Ovary (tissue), 9 donors: ENCODE results near the gene NELL1. TPM values are rescaled to one million over a fixed set of nuclear protein-coding genes. Genes with fewer than 3 reads are reported as not detected.

Experiments used
- DNase-seq, 5 donors: peaks; one replicate each; pipeline ENCODE4 v3.0.0-alpha.2; 2019 to 2020
- H3K27ac ChIP-seq, 2 donors: fragments of 200-600 bp; one replicate each; pipeline versions ENCODE4 v1.5.1 to v1.8.0; 2019 to 2022
- H3K27me3 ChIP-seq: fragments of 200-600 bp; one replicate; pipeline ENCODE4 v1.8.0; 2022
- H3K36me3 ChIP-seq: fragments of 200-600 bp; sonication (generic); one replicate; pipeline ENCODE4 v1.5.1; 2019
- H3K4me1 ChIP-seq: one replicate; pipeline ENCODE4 v1.8.1; 2013; ENCODE audit warnings: mild to moderate bottlenecking, moderate library complexity; ENCODE audit not compliant: insufficient read depth
- H3K4me3 ChIP-seq: fragments of 200-600 bp; sonication (generic); one replicate; pipeline ENCODE4 v1.5.1; 2017
- H3K9me3 ChIP-seq, 2 donors: fragments of 200-600 bp in 1 of 2; sonication (generic) in 1 of 2; one replicate each; pipeline versions ENCODE4 v1.5.1 to v1.8.1; 2013 to 2019; ENCODE audit warnings: mild to moderate bottlenecking in 1 of 2, moderate library complexity in 1 of 2
- EP300 ChIP-seq: sonication (generic); formaldehyde crosslinking; IDR thresholded peaks from one replicate; pipeline ENCODE4 v1.6.1; 2017; ENCODE audit warnings: antibody characterized with exemption
- POLR2A ChIP-seq: fragments of 450-650 bp; IDR thresholded peaks from one replicate; pipeline ENCODE4 v1.6.1; 2017; ENCODE audit warnings: antibody characterized with exemption, mild to moderate bottlenecking, moderate library complexity
- WGBS, 3 donors: extraction: QIAGEN DNeasy Blood & Tissue Kit in 1 of 3; methylation state at CpG; one replicate each; pipeline versions ENCODE4 v1.1.5 to v1.1.7; 2013 to 2017; 5-methylcytosine and 5-hydroxymethylcytosine counted together
- intact Hi-C, 4 donors: fragments of 100-400 bp; cut with DNase I; formaldehyde crosslinking; loops; one replicate each; pipeline versions ENCODE4 v1.11.0 to v1.15.1; 2022 to 2023
- polyA plus RNA-seq, 2 donors: library from polyadenylated mRNA; stranded (reverse); fragments of 200-250 nt in 1 of 2; fragments of 350-450 nt in 1 of 2; fragmentation: Illumina TruSeq in 1 of 2; extraction: RNeasy Lipid Tissue Mini Kit (QIAGEN cat#74804) in 1 of 2; gene quantifications; one replicate each; pipeline ENCODE4 v1.2.3, GENCODE V29; 2013 to 2014
- total RNA-seq, 7 donors: library from RNA; depleted of rRNA in 2 of 7; stranded (reverse); fragments of >200 nt in 2 of 7; fragmentation: NEBNext Ultra II Directional in 3 of 7; extraction: Animal tissue kit (Norgen Biotek cat#: 25700) in 3 of 7; gene quantifications; one replicate each; pipeline versions ENCODE4 v1.1.0 to v1.2.4, GENCODE V29; 2016 to 2023
- TF ChIP-seq, protein P1 (sequence below), 3 donors: fragments of 450-650 bp in 2 of 3; fragments of 200-600 bp in 1 of 3; IDR thresholded peaks; one replicate each; pipeline versions ENCODE4 v1.5.1 to v1.8.0; 2016 to 2022; ENCODE audit warnings: antibody characterized with exemption in 3 of 3, mild to moderate bottlenecking in 1 of 3
- donor health status: DM: no; HTN: no; CAD: no; lungs with moderate emphysema.
- donor health status: DM: no; HTN: no; CAD: no.
- donor health status: Bipolar disorder and iron deficiency.
- donor health status: DM: yes; HTN: yes; CAD: no.
- donor health status: DM: no; HTN: no; CAD: no.
- donor health status: DM: yes; HTN: yes; CAD: no.

The NELL1 gene
- total and polyA plus RNA-seq, 9 donors = 0.21 to 0.43 (median 0.36) TPM; not detected in 5

GRCh38 chr11:21185959-21186358, 516.6 kb downstream of the NELL1 start:
- intact Hi-C loops = no loop called here
- H3K36me3 ChIP-seq = no peaks in the 10 kb centered on the region
- TF ChIP-seq, protein P1, sequence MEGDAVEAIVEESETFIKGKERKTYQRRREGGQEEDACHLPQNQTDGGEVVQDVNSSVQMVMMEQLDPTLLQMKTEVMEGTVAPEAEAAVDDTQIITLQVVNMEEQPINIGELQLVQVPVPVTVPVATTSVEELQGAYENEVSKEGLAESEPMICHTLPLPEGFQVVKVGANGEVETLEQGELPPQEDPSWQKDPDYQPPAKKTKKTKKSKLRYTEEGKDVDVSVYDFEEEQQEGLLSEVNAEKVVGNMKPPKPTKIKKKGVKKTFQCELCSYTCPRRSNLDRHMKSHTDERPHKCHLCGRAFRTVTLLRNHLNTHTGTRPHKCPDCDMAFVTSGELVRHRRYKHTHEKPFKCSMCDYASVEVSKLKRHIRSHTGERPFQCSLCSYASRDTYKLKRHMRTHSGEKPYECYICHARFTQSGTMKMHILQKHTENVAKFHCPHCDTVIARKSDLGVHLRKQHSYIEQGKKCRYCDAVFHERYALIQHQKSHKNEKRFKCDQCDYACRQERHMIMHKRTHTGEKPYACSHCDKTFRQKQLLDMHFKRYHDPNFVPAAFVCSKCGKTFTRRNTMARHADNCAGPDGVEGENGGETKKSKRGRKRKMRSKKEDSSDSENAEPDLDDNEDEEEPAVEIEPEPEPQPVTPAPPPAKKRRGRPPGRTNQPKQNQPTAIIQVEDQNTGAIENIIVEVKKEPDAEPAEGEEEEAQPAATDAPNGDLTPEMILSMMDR (IDR thresholded peaks at IDR 0.05) = no peak
- TF ChIP-seq POLR2A = no peak
- TF ChIP-seq EP300 = no peak
- H3K9me3 ChIP-seq = no peaks in the 10 kb centered on the region
- H3K4me1 ChIP-seq = no peaks in the 10 kb centered on the region
- no peak overlapping the region for H3K4me3 ChIP-seq
- H3K27me3 ChIP-seq = no peaks in the 10 kb centered on the region
- no peak for DNase-seq
- H3K27ac ChIP-seq = no peak overlapping the region

DNA sequence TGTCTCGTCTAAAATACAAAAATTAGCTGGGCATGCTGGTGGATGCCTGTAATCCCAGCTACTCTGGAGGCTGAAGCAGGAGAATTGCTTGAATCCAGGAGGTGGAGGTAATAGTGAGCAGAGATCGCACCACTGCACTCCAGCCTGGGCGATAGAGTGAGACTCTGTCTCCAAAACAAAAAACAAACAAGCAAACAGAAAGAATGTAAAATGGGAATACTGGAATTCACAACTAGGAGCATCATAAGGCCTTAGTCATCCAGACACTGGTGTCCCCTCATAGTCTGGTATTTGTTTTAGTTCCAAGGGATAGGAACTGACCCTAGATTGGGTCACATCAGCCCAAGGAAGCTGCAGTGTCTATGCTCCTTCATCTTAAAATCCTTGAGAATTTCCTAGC, 520.8 kb downstream of the NELL1 start:
- Histone ChIP-seq H3K27me3 (no peaks in the 10 kb centered on the region), H3K4me3 (no peak overlapping the region), H3K9me3 (no peaks in the 10 kb centered on the region), H3K27ac (no peak overlapping the region), H3K36me3 (no peaks in the 10 kb centered on the region), H3K4me1 (no peaks in the 10 kb centered on the region)
- intact Hi-C loops = no loop called here
- TF ChIP-seq, protein P1 (IDR thresholded peaks at IDR 0.05) = no peak
- no peak for TF ChIP-seq EP300
- no peak for TF ChIP-seq POLR2A
- WGBS, 3 donors = 90 to 93% (median 91%) methylated on average over 3 of the region's 3 CpGs
- no peak for DNase-seq

- H3K4me3 ChIP-seq = no peak overlapping the region
- H3K36me3 ChIP-seq = no peaks in the 10 kb centered on the region
- WGBS, 3 donors = 47 to 50% (median 48%) methylated on average over 2 of the region's 2 CpGs
- no peak overlapping the region for H3K27ac ChIP-seq
- no peak for DNase-seq
- TF ChIP-seq, protein P1 (IDR thresholded peaks at IDR 0.05) = no peak
- no peak for TF ChIP-seq EP300
- no peak for TF ChIP-seq POLR2A
- intact Hi-C loops = no loop called here
- H3K4me1 ChIP-seq = no peaks in the 10 kb centered on the region
- H3K27me3 ChIP-seq = no peaks in the 10 kb centered on the region
- H3K9me3 ChIP-seq = no peaks in the 10 kb centered on the region
Measured at GRCh38 chr11:21195995-21196394, 526.6 kb downstream of the NELL1 start.

DNA sequence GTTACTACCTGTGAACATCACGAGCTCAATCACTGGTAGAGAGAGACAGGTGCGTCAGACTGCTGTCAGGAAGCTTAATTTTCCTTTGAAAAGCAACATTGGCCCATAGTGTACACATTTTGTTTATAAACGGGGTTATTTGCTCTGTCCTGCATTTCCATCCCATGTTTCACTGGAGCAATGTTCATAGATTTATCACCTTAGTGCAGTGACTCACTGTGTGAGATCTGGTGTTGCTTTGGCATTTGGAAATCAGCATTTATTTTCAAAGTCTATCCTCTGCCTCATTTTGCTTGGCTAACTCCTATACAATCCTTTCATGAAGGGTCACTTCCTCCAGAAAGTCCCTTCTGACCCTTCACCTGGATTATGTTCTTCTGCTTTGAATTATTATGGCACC, 529.1 kb downstream of the NELL1 start:
- Histone ChIP-seq H3K27ac (no peak overlapping the region), H3K9me3 (no peaks in the 10 kb centered on the region), H3K4me1 (no peaks in the 10 kb centered on the region), H3K36me3 (no peaks in the 10 kb centered on the region), H3K4me3 (no peak overlapping the region), H3K27me3 (no peaks in the 10 kb centered on the region)
- no peak for DNase-seq
- TF ChIP-seq, protein P1 (IDR thresholded peaks at IDR 0.05) = no peak
- TF ChIP-seq POLR2A (no peak), EP300 (no peak)
- WGBS, 3 donors = 66 to 78% (median 71%) methylated on average over 3 of the region's 3 CpGs
- intact Hi-C loops = no loop called here

- Histone ChIP-seq H3K27me3 (no peaks in the 10 kb centered on the region), H3K9me3 (no peaks in the 10 kb centered on the region), H3K27ac (no peak overlapping the region), H3K36me3 (no peaks in the 10 kb centered on the region), H3K4me1 (no peaks in the 10 kb centered on the region), H3K4me3 (no peak overlapping the region)
- TF ChIP-seq, protein P1 (IDR thresholded peaks at IDR 0.05) = no peak
- no peak for TF ChIP-seq EP300
- no peak for TF ChIP-seq POLR2A
- 85 to 87% (median 86%) methylated on average over 8 of the region's 8 CpGs for WGBS, 3 donors
- DNase-seq = no peak
- intact Hi-C loops = no loop called here
Measured at GRCh38 chr11:21205205-21205604, 535.8 kb downstream of the NELL1 start.
